PC-9 (cell line): ENCODE results near the gene CD74. TPM values are rescaled to one million over a fixed set of nuclear protein-coding genes. Genes with fewer than 3 reads are reported as not detected.

Experiments
- BruUV-seq: library from RNA; stranded (reverse); fragments of 400-500 nt; replicated peaks from 2 replicates; lab custom pipeline; 2021; lab: Mats Ljungman, UMichigan
- CTCF ChIA-PET: fragments of 300-600 bp; sonication (Branson Sonifier 250); formaldehyde crosslinking; loops from one replicate; lab custom pipeline; 2022; ENCODE audit warnings: antibody characterized with exemption; lab: Charles Lee
- POLR2A ChIA-PET: fragments of 300-600 bp; sonication (Branson Sonifier 250); formaldehyde crosslinking; loops from one replicate; lab custom pipeline; 2022; ENCODE audit warnings: antibody characterized with exemption; ENCODE audit not compliant: unreplicated experiment; lab: Charles Lee
- DNase-seq, 2 experiments: peaks; one replicate each; pipeline versions ENCODE4 v3.0.0 to v3.0.0-alpha.2; 2015 to 2022; ENCODE audit warnings: mixed read lengths in 1 of 2
- H2AFZ ChIP-seq: fragments of 200-600 bp; sonication (generic); 2 replicates; pipeline ENCODE4 v1.8.1; 2017; ENCODE audit warnings: antibody characterized with exemption
- H3F3A ChIP-seq: fragments of 200-600 bp; sonication (generic); 2 replicates; pipeline ENCODE4 v1.8.1; 2017; ENCODE audit warnings: antibody characterized with exemption, mild to moderate bottlenecking, low read depth; ENCODE audit not compliant: insufficient read depth
- H3K27ac ChIP-seq: fragments of 200-600 bp; sonication (generic); 2 replicates; pipeline ENCODE4 v1.6.1; 2016; ENCODE audit warnings: mixed run types
- H3K27me3 ChIP-seq: fragments of 200-600 bp; sonication (generic); 2 replicates; pipeline ENCODE4 v1.6.1; 2016; ENCODE audit warnings: low read depth, mixed run types; ENCODE audit not compliant: insufficient read depth
- H3K36me3 ChIP-seq: fragments of 200-600 bp; sonication (generic); 2 replicates; pipeline ENCODE4 v1.6.1; 2016; ENCODE audit warnings: low read depth, mixed run types
- H3K4me1 ChIP-seq: fragments of 200-600 bp; sonication (generic); replicated peaks from 2 replicates; pipeline ENCODE4 v1.6.1; 2016; ENCODE audit warnings: mixed run types; ENCODE audit not compliant: insufficient read depth
- H3K4me2 ChIP-seq: fragments of 200-600 bp; sonication (generic); 2 replicates; pipeline ENCODE4 v1.6.1; 2017; ENCODE audit warnings: mixed run types
- H3K4me3 ChIP-seq: fragments of 200-600 bp; sonication (generic); 2 replicates; pipeline ENCODE4 v1.6.1; 2016; ENCODE audit warnings: mixed run types
- H3K79me2 ChIP-seq: fragments of 200-600 bp; sonication (generic); 2 replicates; pipeline ENCODE4 v1.6.1; 2017; ENCODE audit warnings: low read depth, mixed run types
- H3K9me2 ChIP-seq: fragments of 200-600 bp; sonication (generic); 2 replicates; pipeline ENCODE4 v1.8.1; 2017; ENCODE audit warnings: mild to moderate bottlenecking; ENCODE audit not compliant: insufficient read depth
- H3K9me3 ChIP-seq: fragments of 200-600 bp; sonication (generic); 2 replicates; pipeline ENCODE4 v1.8.1; 2016; ENCODE audit warnings: low read depth; ENCODE audit not compliant: insufficient read depth
- H4K20me1 ChIP-seq: fragments of 200-600 bp; sonication (generic); 2 replicates; pipeline ENCODE4 v1.8.1; 2017; ENCODE audit not compliant: insufficient read depth
- CTCF ChIP-seq: fragments of 200-600 bp; sonication (generic); conservative IDR thresholded peaks from 2 replicates; pipeline ENCODE4 v1.6.1; 2017; ENCODE audit warnings: mixed run types, antibody characterized with exemption, mild to moderate bottlenecking, moderate library complexity
- EZH2 ChIP-seq: fragments of 200-600 bp; sonication (generic); IDR thresholded peaks from 2 replicates; pipeline ENCODE4 v1.8.0; 2017; ENCODE audit warnings: antibody characterized with exemption, low read depth
- intact Hi-C: fragments of 100-400 bp; cut with micrococcal nuclease; formaldehyde crosslinking; loops from one replicate; pipeline ENCODE4 v1.10.0; 2022; ENCODE audit not compliant: unreplicated experiment
- total RNA-seq: library from RNA; stranded (reverse); gene quantifications from 2 replicates; pipeline ENCODE4 v1.2.3, GENCODE V29; 2021

Gene CD74
- total RNA-seq, 1 experiment from 2014 or later = 52.0 TPM

- DNase-seq = no peak
- Histone ChIP-seq H3K4me1 (no peaks in the 10 kb centered on the region), H3F3A (no peaks in the 10 kb centered on the region), H3K9me2 (no peaks in the 10 kb centered on the region), H2AFZ (no peak overlapping the region), H4K20me1 (no peaks in the 10 kb centered on the region), H3K4me3 (no peak overlapping the region), H3K36me3 (no peaks in the 10 kb centered on the region; the same call in 1 of the 2 replicates), H3K79me2 (no peaks in the 10 kb centered on the region), H3K4me2 (no peak overlapping the region), H3K27ac (no peak overlapping the region), H3K27me3 (no peaks in the 10 kb centered on the region), H3K9me3 (no peaks in the 10 kb centered on the region)
- POLR2A ChIA-PET = no interaction called here
- no peak for TF ChIP-seq CTCF
- TF ChIP-seq EZH2 = no peak
- intact Hi-C loops = no loop called here
- CTCF ChIA-PET = no interaction called here
- BruUV-seq = TSS peak; percentile 4
These were observed 38.1 kb downstream of the CD74 start for GRCh38 chr5:150374651-150375050.

GRCh38 chr5:150372639-150373038 is 40.1 kb downstream of the CD74 start:
- ChIA-PET POLR2A (no interaction called here), CTCF (interaction anchor here (0.6 kb wide), 1 partner anchor 64 kb away, joined by 3 read pairs; no protein-coding TSS in a partner anchor)
- H3K27ac ChIP-seq = no peak overlapping the region
- no peaks in the 10 kb centered on the region for H3K4me1 ChIP-seq
- DNase-seq = no peak
- H3K4me3 ChIP-seq = no peak overlapping the region
- H2AFZ ChIP-seq = no peak overlapping the region
- no peaks in the 10 kb centered on the region for H4K20me1 ChIP-seq
- H3K9me3 ChIP-seq = no peaks in the 10 kb centered on the region
- H3K9me2 ChIP-seq = no peaks in the 10 kb centered on the region
- H3F3A ChIP-seq = no peaks in the 10 kb centered on the region
- no TSS peak for BruUV-seq
- peaks cover 2% of the 10 kb centered on the region; the same call in 1 of the 2 replicates for H3K36me3 ChIP-seq
- H3K27me3 ChIP-seq = no peaks in the 10 kb centered on the region
- TF ChIP-seq CTCF (no peak), EZH2 (no peak)
- H3K79me2 ChIP-seq = no peaks in the 10 kb centered on the region
- intact Hi-C loops = no loop called here
- H3K4me2 ChIP-seq = no peak overlapping the region

GRCh38 chr5:150368526-150368925 is 44.2 kb downstream of the CD74 start:
- no TSS peak for BruUV-seq
- TF ChIP-seq CTCF (no peak), EZH2 (no peak)
- H3K36me3 ChIP-seq = peaks cover 10% of the 10 kb centered on the region
- H3K4me3 ChIP-seq = no peak overlapping the region
- H4K20me1 ChIP-seq = no peaks in the 10 kb centered on the region
- H2AFZ ChIP-seq = no peak overlapping the region
- H3K9me3 ChIP-seq = no peaks in the 10 kb centered on the region
- H3K79me2 ChIP-seq = no peaks in the 10 kb centered on the region
- H3K4me2 ChIP-seq = no peak overlapping the region
- H3K4me1 ChIP-seq = no peaks in the 10 kb centered on the region
- no peaks in the 10 kb centered on the region for H3K27me3 ChIP-seq
- no peaks in the 10 kb centered on the region for H3K9me2 ChIP-seq
- ChIA-PET CTCF (no interaction called here), POLR2A (no interaction called here)
- no peak for DNase-seq
- H3F3A ChIP-seq = no peaks in the 10 kb centered on the region
- intact Hi-C loops = no loop called here
- no peak overlapping the region for H3K27ac ChIP-seq
